Fibroblast of skin of back (primary cell): ENCODE data around the gene IL17RB.

ENCODE experiments used
- DNase-seq: peaks from one replicate; pipeline ENCODE4 v3.0.0-alpha.2; 2013

Gene IL17RB

DNA sequence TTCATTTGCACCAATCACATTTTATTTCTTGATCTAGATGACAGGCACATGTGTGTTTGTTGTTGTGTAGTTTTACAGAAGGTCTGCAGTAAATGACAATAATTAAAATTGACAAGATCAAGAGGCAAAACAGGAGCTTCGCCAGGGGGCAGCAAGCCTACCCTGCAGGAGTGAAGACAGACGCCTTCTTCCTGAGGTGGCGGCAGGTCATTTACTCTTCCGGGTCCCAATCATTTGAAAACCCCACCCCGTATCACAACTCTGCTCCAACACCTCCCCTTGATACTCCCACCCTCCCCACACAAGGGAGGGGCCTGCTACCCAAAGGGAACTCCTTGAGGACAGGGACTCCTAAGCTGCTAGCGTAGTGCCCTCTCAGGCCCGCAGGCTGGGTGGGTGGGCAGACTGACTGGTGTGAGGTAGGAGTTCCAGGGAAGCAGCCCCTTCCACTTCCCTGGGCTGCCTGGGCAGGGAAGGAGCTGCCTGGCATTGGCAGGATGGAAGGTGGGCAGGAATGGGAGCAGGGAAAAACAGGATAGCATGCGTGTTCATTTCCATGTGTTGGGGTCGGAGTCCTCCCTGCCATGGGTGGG lies 13.2 kb upstream of the IL17RB start:
- DNase-seq = no peak

DNA sequence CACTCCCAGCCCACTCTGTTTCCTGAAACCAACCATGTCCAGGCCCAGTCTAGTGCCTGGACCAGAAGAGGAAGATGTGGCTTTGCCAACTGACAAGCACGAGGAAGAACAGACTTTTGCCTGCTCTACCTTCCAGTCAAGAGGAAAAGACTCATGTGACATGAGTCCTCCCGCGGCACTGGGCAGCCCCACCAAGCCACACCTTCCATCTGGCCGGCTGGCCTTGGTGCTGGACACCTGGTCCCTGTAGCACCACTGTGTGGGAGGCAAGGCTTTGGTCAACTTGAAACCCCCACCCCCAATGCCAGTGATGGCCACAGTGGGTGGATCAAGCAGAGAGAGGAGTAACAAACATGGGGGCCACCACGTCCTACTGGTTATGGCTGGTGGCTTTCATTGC lies 12.7 kb upstream of the IL17RB start:
- DNase-seq = no peak

DNA sequence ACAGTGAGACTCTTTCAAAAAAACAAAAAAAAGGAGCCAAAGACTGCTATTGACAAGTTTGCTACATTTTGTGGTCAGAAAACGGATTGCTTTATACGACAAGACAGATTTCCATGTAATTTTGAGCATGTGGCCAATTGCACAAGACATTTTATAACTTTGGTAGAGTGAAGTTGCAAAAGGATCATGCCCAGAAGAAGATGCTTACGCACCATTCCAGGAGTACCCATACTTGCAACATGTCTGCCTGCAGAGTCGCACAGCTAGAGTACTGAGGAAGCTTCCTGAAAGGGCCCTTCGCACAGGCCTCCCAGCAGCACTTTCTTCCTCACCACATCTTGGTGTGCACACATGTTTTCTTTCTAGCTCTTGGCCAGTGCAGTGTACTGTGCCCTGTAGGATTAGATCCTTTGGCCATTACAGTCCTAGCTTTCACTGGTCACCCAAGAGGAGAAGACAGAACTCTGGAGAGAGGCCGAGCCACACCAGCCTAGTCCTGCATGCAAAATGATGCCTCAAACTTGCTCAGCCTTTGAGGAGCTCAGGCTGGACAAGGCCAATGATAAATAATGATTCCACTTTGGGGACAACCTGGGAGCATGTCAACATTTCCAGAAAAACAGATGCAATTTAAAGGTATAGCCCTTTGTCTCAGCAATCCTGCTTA lies 11.8 kb upstream of the IL17RB start:
- DNase-seq = no peak

DNA sequence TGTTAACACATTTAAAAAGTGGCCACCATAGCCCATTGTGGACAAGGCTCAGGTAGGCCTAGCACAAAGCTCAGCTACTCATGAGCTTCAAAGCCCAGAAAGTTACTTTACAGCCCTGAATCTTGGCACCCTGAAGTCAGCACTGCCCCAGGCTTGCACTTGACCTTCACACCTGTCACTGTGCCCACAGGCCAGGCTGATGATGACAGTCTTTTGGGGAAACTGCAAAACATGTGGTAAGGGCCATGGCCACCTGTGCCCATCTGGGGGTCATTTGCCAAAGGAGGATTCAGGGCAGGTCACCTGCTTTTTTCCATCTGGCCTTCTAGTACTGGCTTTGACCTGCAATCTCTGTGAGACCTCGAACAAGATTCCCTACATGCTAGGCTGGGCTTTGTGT lies 11.1 kb upstream of the IL17RB start:
- DNase-seq = no peak

DNA sequence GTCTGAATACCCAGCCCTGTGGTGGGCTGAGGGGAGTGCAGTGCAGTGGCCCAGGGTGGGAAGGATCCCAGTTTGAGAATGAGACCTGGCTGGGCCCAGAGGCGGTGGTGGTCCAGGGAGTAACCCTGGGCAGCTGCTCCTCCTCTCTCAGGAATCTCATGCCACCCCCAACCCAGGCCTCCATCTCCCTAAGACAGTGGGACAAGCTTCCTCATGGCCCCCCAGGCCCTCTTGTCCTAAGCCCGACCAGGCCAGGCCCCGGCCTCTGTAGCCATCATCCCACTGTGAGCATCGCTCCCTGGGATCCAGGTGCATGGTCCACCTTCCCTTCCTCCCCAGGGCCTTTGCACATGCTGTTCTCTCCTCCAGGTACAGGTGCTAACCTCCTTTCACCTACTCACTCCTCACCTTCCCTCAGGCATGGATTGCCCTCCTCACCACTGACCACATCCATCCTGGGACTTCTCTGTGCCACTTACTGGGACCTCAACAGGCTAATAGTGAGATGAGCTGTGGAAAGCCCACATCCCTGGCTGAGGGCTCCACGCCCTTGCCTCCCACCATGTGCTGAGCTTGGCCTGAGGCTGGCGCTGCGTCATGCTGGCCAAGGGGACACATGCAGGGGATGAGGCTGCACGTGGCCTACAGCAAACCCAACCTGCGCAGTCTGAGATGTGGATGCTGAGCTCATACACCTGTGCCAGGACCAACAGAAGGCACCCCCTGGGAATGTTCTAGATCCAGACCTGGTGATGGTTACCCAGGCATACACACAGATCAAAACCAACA lies 10.1 kb upstream of the IL17RB start:
- DNase-seq = no peak

DNA sequence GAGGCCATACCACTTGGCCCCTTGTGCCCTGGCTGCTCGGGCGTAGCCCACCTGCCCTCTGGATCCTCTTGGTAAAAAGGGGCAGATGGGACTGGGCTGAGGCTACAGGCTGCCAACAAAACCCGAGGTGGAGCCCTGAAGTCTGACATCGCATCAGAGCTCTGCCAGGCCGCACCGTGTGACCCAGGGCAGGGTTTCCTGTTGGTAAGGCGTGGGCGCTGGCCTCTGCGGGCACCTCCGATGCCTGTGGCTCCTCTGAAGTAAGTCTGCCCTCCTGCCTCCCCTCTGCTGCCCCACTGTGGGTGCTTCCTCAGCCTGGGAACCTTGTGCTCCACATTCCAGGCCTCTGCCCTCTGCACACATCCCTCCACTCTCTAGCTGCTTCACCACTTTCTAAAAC lies 9.0 kb upstream of the IL17RB start:
- DNase-seq = no peak

DNA sequence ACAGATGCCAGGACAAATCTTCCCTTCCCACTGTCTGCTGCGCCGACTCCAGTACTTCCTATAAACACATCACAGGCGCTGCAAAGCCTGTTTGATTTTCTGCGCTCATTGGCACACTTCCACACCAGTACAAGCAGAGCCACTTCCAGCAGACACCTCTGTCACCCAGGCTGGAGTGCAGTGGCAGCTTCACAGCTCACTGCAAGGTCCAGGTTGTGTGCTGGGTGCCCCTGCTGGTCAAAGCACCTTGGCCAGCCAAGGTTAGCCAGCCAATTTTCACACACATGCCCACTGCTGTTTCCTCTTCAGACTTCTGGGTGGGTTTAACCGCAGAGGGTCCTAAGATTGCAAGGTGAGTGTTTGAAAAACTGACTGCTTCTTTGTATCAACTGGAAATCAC lies 5.1 kb upstream of the IL17RB start:
- no peak for DNase-seq

DNA sequence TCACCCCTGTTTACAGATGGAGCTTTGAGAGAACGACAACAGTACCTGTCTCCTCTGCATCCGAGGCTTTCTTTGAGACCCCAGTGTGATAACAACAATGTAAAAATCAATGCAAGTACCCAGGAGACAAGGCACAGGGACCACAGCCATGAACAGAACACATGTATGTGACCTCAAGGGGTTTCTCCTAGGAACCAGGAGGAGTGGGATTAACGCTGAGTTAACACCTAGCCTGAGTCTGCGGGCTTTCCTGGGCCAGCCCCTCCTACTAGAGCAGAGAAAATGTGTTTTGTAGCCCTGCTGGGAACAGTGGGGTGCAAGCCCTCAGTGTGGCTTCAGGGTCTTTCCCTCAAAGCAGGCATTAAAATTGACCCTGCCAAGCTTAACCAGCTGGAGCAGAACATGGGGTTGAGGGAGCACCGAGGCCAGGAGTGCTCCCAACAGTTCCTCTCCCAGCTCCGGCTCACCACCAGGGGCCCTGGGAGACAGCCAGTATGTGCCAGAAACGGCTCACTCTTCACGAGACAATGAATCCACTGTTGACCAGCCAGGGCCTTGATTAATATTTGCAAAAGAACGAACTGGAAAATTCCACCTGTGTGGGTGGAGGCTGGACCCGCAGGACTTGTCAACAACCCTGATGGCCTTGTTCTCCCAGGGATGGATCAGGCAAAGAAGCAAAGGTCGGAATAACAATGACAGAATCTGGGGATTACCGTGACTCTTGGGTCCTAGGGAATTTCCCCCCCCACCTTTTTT lies 3.8 kb upstream of the IL17RB start:
- DNase-seq = no peak

DNA sequence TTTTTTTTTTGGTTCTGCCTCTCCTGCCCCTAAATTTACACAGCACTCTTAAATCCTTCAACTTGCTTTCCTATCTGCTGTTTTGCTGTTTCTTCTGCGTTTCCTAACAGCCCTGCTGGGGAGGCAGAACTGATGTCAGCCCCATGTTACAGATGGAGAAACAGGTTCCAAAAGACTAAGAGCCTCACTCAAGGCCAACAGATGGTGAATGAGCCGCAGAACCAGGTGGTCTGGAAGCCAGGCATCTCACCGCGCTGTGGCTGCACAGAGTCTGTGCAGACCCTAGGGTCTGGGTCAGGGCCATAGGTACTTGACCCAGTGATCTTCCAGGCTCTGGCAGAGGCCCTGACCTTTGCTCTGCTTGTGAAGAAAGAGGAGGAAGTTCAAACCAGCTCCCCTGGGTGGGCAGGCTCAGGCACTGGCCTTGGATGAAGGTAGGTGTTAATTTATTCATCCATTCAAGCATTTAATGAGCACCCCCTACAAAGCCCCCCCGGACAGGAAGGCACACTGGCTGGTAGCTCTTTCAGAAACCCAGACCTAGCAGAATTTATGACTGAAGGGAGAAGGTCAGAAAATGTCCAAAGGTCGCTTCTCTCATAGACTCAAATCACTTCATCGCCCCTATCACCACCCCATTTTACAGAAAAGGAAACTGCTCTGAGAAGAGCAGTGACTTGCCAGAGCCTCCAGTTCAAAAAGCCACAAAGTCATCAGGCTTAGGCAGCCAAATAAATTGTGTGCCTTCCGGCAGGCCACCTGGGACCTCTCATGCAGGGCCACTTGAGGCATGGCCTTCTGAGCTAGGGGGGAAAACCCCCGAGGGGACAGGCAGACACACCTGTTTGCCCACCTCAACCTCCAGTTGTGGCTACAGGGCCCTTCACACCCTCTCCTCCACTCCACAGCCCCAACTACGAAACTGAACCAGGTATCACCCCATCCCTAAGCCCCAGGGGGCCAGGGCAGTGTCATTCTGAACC lies 2.9 kb upstream of the IL17RB start:
- no peak for DNase-seq

DNA sequence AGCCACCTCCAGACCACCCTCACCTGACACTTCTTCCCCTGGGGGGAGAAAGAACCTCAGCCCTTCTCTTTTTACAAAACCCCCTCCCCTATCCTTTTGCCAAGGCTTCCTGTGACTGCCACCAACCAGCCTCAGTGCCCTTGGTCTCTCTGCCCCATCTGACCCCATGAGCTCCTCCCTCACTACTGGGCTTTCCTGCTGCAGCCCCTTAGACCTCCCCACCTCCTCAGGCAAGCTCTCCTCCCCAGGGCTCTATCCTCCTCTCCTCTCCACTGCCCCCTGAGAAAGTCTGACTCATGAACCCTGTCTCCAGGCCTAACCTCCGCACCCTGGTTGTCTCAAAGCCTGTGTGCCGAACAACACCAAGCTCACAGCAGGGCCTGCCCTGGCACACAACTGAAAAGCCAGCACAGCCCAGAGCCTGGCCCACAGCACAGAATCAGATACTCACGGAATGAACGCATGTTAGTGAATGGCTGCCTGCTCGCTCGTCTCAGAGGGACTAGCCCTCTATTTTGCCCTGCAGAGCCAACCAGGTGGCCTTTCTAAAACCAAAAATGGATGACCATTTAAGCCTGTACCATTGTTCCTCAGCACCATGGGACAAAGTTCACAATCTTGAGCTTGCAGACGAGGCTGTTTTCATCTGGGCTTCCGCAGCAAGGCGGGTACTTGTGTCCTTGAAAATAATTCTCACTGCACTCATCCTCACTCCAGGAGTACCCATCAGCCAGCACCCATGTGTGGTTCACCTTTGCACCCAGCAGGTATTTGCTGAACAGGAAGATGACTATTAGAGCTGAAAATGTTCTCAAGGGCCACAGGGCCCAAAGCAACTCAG lies 1.9 kb upstream of the IL17RB start:
- no peak for DNase-seq

DNA sequence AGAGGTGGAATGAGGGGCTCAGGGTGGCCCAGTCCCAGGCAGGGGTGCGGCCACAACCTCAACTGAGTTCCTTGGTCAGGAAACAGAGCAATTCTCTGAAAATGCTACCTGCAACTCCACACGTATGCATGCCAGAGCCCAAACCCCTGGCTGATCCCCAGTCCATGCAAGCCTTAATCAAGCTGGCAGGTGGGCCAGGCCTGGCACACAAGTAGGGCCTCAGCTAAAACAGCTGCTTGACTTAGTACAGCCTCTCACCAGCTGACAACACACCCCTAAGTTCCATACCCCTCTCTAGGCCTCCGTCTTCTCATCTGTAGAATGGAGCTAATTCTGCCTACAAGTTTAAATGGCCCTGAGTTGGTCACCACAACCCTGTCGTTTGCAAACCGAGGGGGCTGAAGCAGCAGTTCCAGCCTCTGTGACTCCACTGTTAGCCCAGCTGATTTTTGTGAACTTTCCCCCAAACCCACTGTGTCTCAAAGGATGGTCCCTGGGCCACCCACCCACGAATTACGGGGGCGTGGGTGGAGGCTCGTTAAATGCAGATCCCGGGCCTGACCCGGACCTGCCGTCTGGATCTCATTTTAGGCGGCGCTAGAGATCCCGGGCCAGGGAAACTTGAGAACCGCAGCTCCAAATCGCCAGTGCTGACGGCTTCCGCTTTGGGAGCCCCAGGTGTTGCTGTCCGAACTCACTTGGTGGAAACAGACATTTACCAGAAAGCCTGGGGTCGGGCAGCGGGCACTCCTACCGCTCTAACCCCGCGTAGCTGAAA lies 1.1 kb upstream of the IL17RB start:
- peak; percentile 29 for DNase-seq

DNA sequence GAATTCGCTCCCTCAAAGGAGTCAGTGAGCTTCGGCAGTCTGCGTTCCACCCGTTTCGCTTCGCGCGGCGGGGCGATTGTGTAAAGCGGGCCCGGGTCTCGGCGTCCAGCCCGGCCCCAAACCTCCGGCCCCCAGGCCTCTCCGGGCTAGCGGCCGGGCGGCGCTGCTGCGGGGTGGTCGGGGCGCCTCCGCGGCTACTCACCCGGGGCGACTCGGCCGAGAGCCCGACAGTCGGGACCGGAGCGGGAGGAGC lies 561 bp upstream of the IL17RB start:
- DNase-seq = no peak

DNA sequence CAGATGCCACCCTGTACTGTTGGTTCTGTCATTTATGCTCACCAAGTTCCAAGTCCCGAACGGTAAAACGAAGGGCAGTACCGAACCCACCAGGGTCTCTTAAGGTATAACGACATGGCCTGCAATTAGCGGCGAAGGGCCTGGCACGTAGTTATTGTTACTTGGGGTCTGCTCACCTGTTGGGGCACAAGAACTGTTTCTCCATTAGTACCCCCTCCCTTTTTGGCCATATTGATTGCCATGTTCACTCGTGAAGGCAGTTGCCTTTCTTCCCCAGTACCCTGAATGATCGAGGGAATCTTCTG lies 435 bp downstream of the IL17RB start:
- DNase-seq = no peak

DNA sequence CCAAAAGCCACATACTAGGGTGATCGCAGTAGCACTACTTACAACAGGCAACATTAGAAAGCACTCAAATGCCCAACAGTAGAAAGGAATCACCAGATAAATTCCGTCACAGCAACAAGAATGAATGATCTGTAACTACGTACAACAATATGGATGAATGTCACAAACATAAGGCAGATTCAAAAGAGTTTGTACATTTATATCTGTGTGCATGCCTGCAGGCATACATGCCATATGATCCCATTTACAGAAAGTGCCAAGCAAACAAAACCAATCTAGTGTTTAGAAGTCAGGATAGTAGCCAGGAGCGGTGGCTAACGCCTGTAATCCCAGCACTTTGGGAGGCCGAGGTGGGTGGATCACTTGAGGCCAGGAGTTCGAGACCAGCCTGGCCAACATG lies 3.5 kb downstream of the IL17RB start:
- no peak for DNase-seq

DNA sequence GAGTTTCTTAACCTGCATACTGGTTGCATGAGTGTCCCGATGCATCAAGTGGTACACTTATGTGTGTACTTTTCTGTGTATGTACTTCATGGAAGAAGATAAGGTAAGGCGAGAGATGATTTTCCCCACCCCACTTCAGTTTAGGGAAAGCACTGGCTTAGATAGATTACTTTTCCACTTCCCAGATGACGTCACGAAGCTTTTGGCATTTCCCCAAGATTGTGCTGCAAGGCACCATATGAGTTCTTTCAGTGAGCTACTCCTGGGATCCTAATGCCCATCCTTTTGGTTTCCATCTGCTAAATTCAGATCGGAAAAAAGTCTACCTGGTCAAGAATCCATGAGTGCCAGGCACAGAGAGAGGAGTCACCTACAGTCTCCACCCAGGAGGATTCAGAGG lies 4.5 kb downstream of the IL17RB start:
- peak; percentile 31 for DNase-seq

DNA sequence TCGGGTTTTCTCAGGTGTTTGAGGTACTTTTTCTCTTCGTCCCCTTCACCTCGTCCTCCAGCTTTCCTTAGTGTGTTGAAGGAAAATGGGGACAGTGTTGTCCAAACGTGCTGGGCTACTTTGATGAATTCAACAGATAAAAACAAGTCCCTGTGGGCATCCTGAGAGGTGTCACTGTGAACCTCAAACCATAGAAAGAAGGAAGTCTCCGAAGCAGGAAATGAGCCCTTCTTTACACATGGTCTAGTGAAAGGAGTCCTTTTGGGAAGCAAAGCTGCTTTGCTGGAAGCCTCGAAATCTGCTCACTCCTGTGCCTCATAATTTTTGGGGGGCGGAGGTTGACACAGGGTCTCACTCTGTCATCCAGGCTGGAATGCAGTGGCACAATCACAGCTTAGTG lies 10.6 kb downstream of the IL17RB start:
- no peak for DNase-seq

DNA sequence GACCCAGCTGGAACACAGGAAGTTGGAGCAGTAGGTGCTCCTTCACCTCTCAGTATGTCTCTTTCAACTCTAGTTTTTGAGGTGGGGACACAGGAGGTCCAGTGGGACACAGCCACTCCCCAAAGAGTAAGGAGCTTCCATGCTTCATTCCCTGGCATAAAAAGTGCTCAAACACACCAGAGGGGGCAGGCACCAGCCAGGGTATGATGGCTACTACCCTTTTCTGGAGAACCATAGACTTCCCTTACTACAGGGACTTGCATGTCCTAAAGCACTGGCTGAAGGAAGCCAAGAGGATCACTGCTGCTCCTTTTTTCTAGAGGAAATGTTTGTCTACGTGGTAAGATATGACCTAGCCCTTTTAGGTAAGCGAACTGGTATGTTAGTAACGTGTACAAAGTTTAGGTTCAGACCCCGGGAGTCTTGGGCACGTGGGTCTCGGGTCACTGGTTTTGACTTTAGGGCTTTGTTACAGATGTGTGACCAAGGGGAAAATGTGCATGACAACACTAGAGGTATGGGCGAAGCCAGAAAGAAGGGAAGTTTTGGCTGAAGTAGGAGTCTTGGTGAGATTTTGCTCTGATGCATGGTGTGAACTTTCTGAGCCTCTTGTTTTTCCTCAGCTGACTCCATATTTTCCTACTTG lies 11.9 kb downstream of the IL17RB start:
- DNase-seq = no peak

DNA sequence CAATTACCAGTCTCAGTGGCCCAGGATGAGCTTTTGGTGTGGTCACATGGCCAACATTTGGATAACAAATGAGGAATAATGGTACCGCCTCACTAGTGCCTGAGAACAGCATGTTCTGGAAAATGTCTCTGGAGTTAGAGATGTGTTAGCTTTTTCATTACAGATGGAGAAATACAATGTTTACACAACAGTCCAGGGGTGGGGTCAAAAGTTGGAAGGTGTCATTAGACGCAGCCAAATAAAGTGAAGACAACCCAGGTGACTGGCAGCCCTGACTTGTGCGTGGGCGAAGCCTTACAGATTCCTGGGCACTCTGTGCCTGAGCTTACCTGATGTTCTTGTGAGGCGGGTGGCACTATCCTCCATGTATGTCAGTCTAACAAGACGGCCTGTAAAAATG lies 12.8 kb downstream of the IL17RB start:
- no peak for DNase-seq

DNA sequence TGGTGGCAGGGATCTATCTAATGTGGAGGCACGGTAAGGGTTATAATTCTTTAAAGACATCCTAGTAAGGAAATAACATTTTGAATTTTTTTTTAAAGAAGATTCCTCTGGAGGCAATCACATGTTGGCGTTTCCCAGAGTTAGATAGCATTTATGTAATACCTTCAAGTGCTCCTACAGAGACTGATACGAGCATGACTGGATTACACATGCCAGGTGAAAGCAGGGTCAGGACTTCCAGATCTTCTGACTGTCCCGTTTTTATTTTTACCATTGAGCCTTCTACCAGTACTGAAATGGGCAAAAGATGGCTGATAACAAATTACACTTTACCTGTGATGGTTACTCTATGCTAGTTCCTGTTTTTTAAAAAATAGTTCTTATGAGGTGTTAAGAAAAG lies 13.8 kb downstream of the IL17RB start:
- DNase-seq = no peak

DNA sequence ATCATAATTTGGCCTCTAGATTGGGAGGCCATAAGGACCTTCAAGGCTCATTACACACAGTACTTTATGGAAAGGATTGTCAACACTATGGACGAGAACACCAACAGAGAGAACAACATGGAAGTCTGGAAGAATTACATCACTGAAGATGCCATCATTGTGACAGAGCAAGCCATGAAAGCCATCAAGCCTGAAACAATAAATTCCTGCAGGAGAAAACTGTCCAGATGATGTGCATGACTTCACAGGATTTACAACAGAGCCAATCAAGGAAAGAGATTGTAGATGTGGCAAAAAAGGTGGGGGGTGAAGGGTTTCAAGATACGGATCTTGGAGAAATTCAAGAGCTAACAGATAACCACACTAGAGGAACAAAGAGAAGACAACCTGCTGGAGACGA lies 15.9 kb downstream of the IL17RB start:
- no peak for DNase-seq
